ENCODE data around the gene SPOP.

The SPOP gene

DNA sequence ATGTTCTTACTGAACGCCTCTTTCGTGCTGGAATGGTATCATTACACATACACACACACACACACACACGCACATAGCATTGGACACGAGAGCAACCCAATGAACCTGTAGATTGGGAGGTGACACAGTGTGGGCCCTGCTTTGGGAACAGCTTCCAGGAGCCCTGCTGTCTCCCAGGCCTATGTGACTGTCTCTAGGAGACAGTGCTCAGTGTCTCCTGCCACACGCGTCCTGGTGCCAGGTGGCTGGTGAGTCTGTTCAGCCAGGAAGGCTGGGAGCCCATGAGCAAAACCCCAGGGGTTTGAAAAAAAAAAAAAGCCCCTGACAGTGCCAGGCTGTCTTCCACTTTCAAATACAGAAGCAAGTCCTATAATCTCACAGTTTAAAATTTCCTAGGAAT is 2.4 kb upstream of the SPOP start:
- Histone ChIP-seq H3K27ac (ENCODE audit: low read depth, low read length) (no peak overlapping the region), H3K4me2 (ENCODE audit: low read depth, low read length, poor library complexity, severe bottlenecking) (no peak overlapping the region), H3K4me3 (ENCODE audit: insufficient read depth, low read length, poor library complexity, severe bottlenecking) (no peak overlapping the region), H3K79me2 (ENCODE audit: insufficient read depth, low read length) (peaks cover 18% of the 10 kb centered on the region), H3K9me3 (ENCODE audit: insufficient read depth, low read length) (no peaks in the 10 kb centered on the region; the same call in 1 of the 2 replicates), H2AFZ (ENCODE audit: low read depth, low read length, severe bottlenecking) (no peak overlapping the region), H3K27me3 (ENCODE audit: low read length) (no peaks in the 10 kb centered on the region), H3K36me3 (ENCODE audit: low read length) (peaks cover 3% of the 10 kb centered on the region; the same call in 1 of the 2 replicates), H4K20me1 (ENCODE audit: low read depth, low read length) (peaks cover 7% of the 10 kb centered on the region), H3F3A (ENCODE audit: insufficient read depth) (peaks cover 15% of the 10 kb centered on the region), H3K9me2 (replicated peaks; ENCODE audit: insufficient read depth, low read length) (no peaks in the 10 kb centered on the region), H3K9ac (ENCODE audit: low read length) (no peak overlapping the region)
- TF ChIP-seq EZH2phosphoT487 (conservative IDR thresholded peaks at IDR 0.05; ENCODE audit: low read length), result no peak
- no peak for TF ChIP-seq CTCF (IDR thresholded peaks at IDR 0.05; ENCODE audit: insufficient read depth, low read length, poor library complexity, severe bottlenecking)

- Histone ChIP-seq H3F3A (ENCODE audit: insufficient read depth) (peaks cover 12% of the 10 kb centered on the region), H3K27me3 (ENCODE audit: low read length) (no peaks in the 10 kb centered on the region), H3K4me2 (ENCODE audit: low read depth, low read length, poor library complexity, severe bottlenecking) (peak overlapping the region; percentile 96), H4K20me1 (ENCODE audit: low read depth, low read length) (peaks cover 16% of the 10 kb centered on the region), H3K4me3 (ENCODE audit: insufficient read depth, low read length, poor library complexity, severe bottlenecking) (peak overlapping the region; percentile 63), H3K9me3 (ENCODE audit: insufficient read depth, low read length) (no peaks in the 10 kb centered on the region; the same call in 1 of the 2 replicates), H3K79me2 (ENCODE audit: insufficient read depth, low read length) (peaks cover 47% of the 10 kb centered on the region), H3K9me2 (replicated peaks; ENCODE audit: insufficient read depth, low read length) (no peaks in the 10 kb centered on the region), H2AFZ (ENCODE audit: low read depth, low read length, severe bottlenecking) (peak overlapping the region; percentile 55), H3K9ac (ENCODE audit: low read length) (peak overlapping the region; percentile 78), H3K27ac (ENCODE audit: low read depth, low read length) (peak overlapping the region; percentile 69), H3K36me3 (ENCODE audit: low read length) (peaks cover 8% of the 10 kb centered on the region; the same call in 1 of the 2 replicates)
- no peak for TF ChIP-seq EZH2phosphoT487 (conservative IDR thresholded peaks at IDR 0.05; ENCODE audit: low read length)
- no peak for TF ChIP-seq CTCF (IDR thresholded peaks at IDR 0.05; ENCODE audit: insufficient read depth, low read length, poor library complexity, severe bottlenecking)
Observed at GRCh38 chr17:49677134-49677932, 564 bp downstream of the SPOP start.

GRCh38 chr17:49676276-49676868 is 1.5 kb downstream of the SPOP start:
- Histone ChIP-seq H3F3A (ENCODE audit: insufficient read depth) (peaks cover 12% of the 10 kb centered on the region), H3K36me3 (ENCODE audit: low read length) (peaks cover 8% of the 10 kb centered on the region; the same call in 1 of the 2 replicates), H4K20me1 (ENCODE audit: low read depth, low read length) (peaks cover 20% of the 10 kb centered on the region), H3K9me3 (ENCODE audit: insufficient read depth, low read length) (no peaks in the 10 kb centered on the region; the same call in 1 of the 2 replicates), H2AFZ (ENCODE audit: low read depth, low read length, severe bottlenecking) (no peak overlapping the region), H3K4me3 (ENCODE audit: insufficient read depth, low read length, poor library complexity, severe bottlenecking) (peak overlapping the region; percentile 63), H3K79me2 (ENCODE audit: insufficient read depth, low read length) (peaks cover 56% of the 10 kb centered on the region), H3K9me2 (replicated peaks; ENCODE audit: insufficient read depth, low read length) (no peaks in the 10 kb centered on the region), H3K4me2 (ENCODE audit: low read depth, low read length, poor library complexity, severe bottlenecking) (peak overlapping the region; percentile 96), H3K27ac (ENCODE audit: low read depth, low read length) (peak overlapping the region; percentile 69), H3K9ac (ENCODE audit: low read length) (peak overlapping the region; percentile 78), H3K27me3 (ENCODE audit: low read length) (no peaks in the 10 kb centered on the region)
- TF ChIP-seq EZH2phosphoT487 (conservative IDR thresholded peaks at IDR 0.05; ENCODE audit: low read length) (no peak), CTCF (IDR thresholded peaks at IDR 0.05; ENCODE audit: insufficient read depth, low read length, poor library complexity, severe bottlenecking) (no peak)

Data from SU-DHL-6 (cell line).